Endodermal cell (in vitro differentiated cells): ENCODE measurements around the gene WWC1. TPM values are rescaled to one million over a fixed set of nuclear protein-coding genes. Genes with fewer than 3 reads are reported as not detected.

Experiments
- DNase-seq: peaks from one replicate; pipeline ENCODE4 v3.0.0-alpha.2; 2017
- H3K27ac ChIP-seq: 2 replicates; pipeline ENCODE4 v1.5.1; 2013; ENCODE audit warnings: mild to moderate bottlenecking, low read depth, low read length, moderate library complexity
- H3K27me3 ChIP-seq: 2 replicates; pipeline ENCODE4 v1.6.1; 2013; ENCODE audit warnings: mild to moderate bottlenecking, low read length, moderate library complexity; ENCODE audit not compliant: insufficient read depth, control insufficient read depth, poor library complexity, severe bottlenecking
- H3K36me3 ChIP-seq: 2 replicates; pipeline ENCODE4 v1.7.0; 2013; ENCODE audit warnings: mild to moderate bottlenecking, low read length, moderate library complexity; ENCODE audit not compliant: control insufficient read depth, insufficient read depth
- H3K4me1 ChIP-seq: one replicate; pipeline ENCODE4 v1.7.0; 2013; ENCODE audit warnings: low read length; ENCODE audit not compliant: control insufficient read depth, insufficient read depth
- H3K4me3 ChIP-seq: 2 replicates; pipeline ENCODE4 v1.5.1; 2013; ENCODE audit warnings: mild to moderate bottlenecking, low read length, moderate library complexity
- H3K9ac ChIP-seq: 2 replicates; pipeline ENCODE4 v1.6.1; 2013; ENCODE audit warnings: mild to moderate bottlenecking, low read length, moderate library complexity; ENCODE audit not compliant: poor library complexity, severe bottlenecking; ENCODE audit errors: extremely low read depth
- H3K9me3 ChIP-seq: 2 replicates; pipeline ENCODE4 v1.6.1; 2013; ENCODE audit warnings: mild to moderate bottlenecking, low read length, moderate library complexity; ENCODE audit not compliant: control insufficient read depth
- H3K27ac Mint-ChIP-seq: 2 replicates; pipeline ENCODE4 v1.8.0; 2020; ENCODE audit warnings: mixed read lengths
- H3K27me3 Mint-ChIP-seq: 2 replicates; pipeline ENCODE4 v1.8.0; 2021; ENCODE audit warnings: mild to moderate bottlenecking, mixed read lengths; ENCODE audit not compliant: insufficient read depth
- H3K36me3 Mint-ChIP-seq: 2 replicates; pipeline ENCODE4 v1.8.0; 2020; ENCODE audit warnings: low read depth, mixed read lengths
- H3K4me1 Mint-ChIP-seq: 2 replicates; pipeline ENCODE4 v1.8.0; 2020; ENCODE audit warnings: mixed read lengths
- H3K4me3 Mint-ChIP-seq: 2 replicates; pipeline ENCODE4 v1.8.0; 2020; ENCODE audit warnings: mild to moderate bottlenecking, moderate library complexity, mixed read lengths
- H3K9me3 Mint-ChIP-seq: 2 replicates; pipeline ENCODE4 v1.8.0; 2020; ENCODE audit warnings: mild to moderate bottlenecking, mixed read lengths
- CTCF ChIP-seq: fragments of 200-600 bp; sonication (generic); conservative IDR thresholded peaks from 2 replicates; pipeline ENCODE4 v1.5.0; 2021; ENCODE audit warnings: antibody characterized with exemption, mild to moderate bottlenecking
- WGBS, 2 experiments: methylation state at CpG; one replicate each; pipeline versions ENCODE4 v1.1.5 to v1.1.7; 2013; ENCODE audit warnings: missing lambda C conversion rate in 2 of 2, mixed read lengths in 1 of 2; ENCODE audit not compliant: insufficient coverage in 1 of 2, insufficient read length in 1 of 2; 5-methylcytosine and 5-hydroxymethylcytosine counted together
- total RNA-seq, 2 donors: library from RNA; stranded (reverse); fragmentation: NEBNext Ultra II Directional in 1 of 2; extraction: Animal tissue kit (Norgen Biotek cat#: 25700) in 1 of 2; gene quantifications; 2 replicates in 1 of 2; 3 replicates in 1 of 2; pipeline ENCODE4 v1.2.1, GENCODE V29; 2021

WWC1 gene
- total RNA-seq, 2 donors from 2014 or later: 18.4 to 20.3 TPM

DNA sequence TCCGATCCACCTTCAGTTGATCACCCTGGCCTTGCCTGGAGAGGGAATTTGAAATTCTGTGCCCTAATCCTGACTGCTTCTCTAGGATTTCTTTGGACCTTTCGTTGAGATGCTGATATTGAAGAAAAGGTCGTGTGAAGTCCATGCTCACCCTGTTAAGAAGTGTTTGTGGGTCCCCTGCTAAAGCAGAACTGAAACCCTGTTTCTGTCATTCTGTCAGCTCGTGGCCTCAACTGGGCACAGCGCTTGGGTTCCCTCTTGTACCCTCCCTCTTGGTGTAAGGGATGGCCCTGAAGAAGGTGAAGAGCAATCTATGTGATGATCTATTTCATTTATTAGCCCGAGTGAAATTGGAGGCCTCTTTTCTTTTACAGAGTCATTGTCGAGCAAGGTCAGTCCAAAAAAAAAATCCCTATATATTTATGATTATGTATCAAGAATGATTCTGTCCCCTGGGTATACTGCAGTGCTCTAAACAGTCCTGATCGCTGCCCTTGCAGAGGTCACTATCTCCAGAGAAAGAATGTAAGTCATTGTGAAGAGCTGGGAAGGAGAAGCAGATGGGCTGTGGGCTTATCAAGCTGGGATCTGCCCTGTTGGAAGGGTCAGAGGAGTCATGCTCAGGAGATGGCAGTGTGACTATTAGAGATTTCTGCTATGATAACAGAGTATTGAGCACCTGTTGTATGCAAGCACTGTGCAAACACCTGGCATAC, 56.1 kb downstream of the WWC1 start:
- 94 to 96% methylated on average over 3 to 6 of the region's 8 CpGs for WGBS, 2 experiments
- H3K36me3 Mint-ChIP-seq: peaks cover 3% of the 10 kb centered on the region
- no peak overlapping the region for H3K4me3 ChIP-seq
- peaks cover 32% of the 10 kb centered on the region for H3K4me1 Mint-ChIP-seq
- no peaks in the 10 kb centered on the region for H3K36me3 ChIP-seq
- H3K9me3 ChIP-seq: no peaks in the 10 kb centered on the region
- H3K27ac Mint-ChIP-seq: no peak overlapping the region
- no peak overlapping the region for H3K4me3 Mint-ChIP-seq
- no peaks in the 10 kb centered on the region for H3K9me3 Mint-ChIP-seq
- no peaks in the 10 kb centered on the region for H3K27me3 Mint-ChIP-seq
- H3K27ac ChIP-seq: no peak overlapping the region
- TF ChIP-seq CTCF: no peak
- H3K27me3 ChIP-seq: no peaks in the 10 kb centered on the region
- no peak overlapping the region for H3K9ac ChIP-seq
- no peaks in the 10 kb centered on the region for H3K4me1 ChIP-seq
- no peak for DNase-seq

GRCh38 chr5:168348084-168348414, 56.6 kb downstream of the WWC1 start:
- 84 to 93% methylated on average over 2 to 5 of the region's 5 CpGs for WGBS, 2 experiments
- DNase-seq: no peak
- peak; percentile 53 for TF ChIP-seq CTCF
- H3K27me3 ChIP-seq: no peaks in the 10 kb centered on the region
- H3K27ac Mint-ChIP-seq: no peak overlapping the region
- H3K9me3 ChIP-seq: no peaks in the 10 kb centered on the region
- H3K36me3 ChIP-seq: no peaks in the 10 kb centered on the region
- no peaks in the 10 kb centered on the region for H3K4me1 ChIP-seq
- peaks cover 3% of the 10 kb centered on the region for H3K36me3 Mint-ChIP-seq
- no peak overlapping the region for H3K4me3 Mint-ChIP-seq
- no peak overlapping the region for H3K9ac ChIP-seq
- peaks cover 32% of the 10 kb centered on the region for H3K4me1 Mint-ChIP-seq
- no peak overlapping the region for H3K27ac ChIP-seq
- no peak overlapping the region for H3K4me3 ChIP-seq
- H3K27me3 Mint-ChIP-seq: no peaks in the 10 kb centered on the region
- H3K9me3 Mint-ChIP-seq: no peaks in the 10 kb centered on the region

DNA sequence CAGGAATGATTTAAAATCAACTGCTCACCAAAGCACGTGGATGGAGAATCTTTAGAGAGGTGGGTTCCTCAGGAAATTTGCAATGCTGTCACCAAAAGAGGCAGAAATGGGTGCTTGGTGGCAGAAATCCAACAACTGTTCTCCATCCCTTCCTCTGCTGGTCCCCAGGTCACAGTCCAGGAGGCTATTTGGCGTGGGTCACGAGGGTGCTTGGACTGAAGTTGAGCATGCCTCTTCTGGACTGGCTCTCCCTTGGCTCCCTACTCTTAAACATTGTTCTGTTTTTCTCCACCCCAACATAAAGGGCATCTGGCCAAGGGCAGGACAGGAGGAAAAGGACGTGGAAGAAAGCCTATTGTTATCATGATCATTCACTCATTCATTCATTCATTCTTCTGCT, 58.9 kb downstream of the WWC1 start:
- H3K36me3 Mint-ChIP-seq: peaks cover 2% of the 10 kb centered on the region
- Histone ChIP-seq H3K4me1 (no peaks in the 10 kb centered on the region), H3K27me3 (no peaks in the 10 kb centered on the region), H3K36me3 (no peaks in the 10 kb centered on the region), H3K9me3 (no peaks in the 10 kb centered on the region), H3K27ac (no peak overlapping the region), H3K4me3 (no peak overlapping the region), H3K9ac (no peak overlapping the region)
- no peak for TF ChIP-seq CTCF
- H3K9me3 Mint-ChIP-seq: no peaks in the 10 kb centered on the region
- WGBS, 2 experiments: 96 to 97% methylated on average over 3 to 4 of the region's 4 CpGs
- H3K27ac Mint-ChIP-seq: no peak overlapping the region
- peaks cover 36% of the 10 kb centered on the region for H3K4me1 Mint-ChIP-seq
- H3K4me3 Mint-ChIP-seq: no peak overlapping the region
- no peak for DNase-seq
- no peaks in the 10 kb centered on the region for H3K27me3 Mint-ChIP-seq
